GM12878 (cell line): ENCODE results near the gene CANX.
A peak's percentile ranks its signal among the peaks of the same experiment; 100 is the strongest.

Experiments
- BHLHE40 ChIP-seq, 2 experiments: fragments of 450-650 bp in 1 of 2; IDR thresholded peaks; 2 replicates each; pipeline ENCODE4 v1.6.1; 2011 to 2017; ENCODE audit warnings: low read depth in 2 of 2, borderline replicate concordance in 1 of 2, improper control_type of control experiment in 1 of 2, low read length in 1 of 2, mild to moderate bottlenecking in 1 of 2
- RFX5 ChIP-seq: IDR thresholded peaks from 2 replicates; pipeline ENCODE4 v1.6.1; 2011; ENCODE audit warnings: low read depth, low read length, improper control_type of control experiment
- SRF ChIP-seq, 2 experiments: IDR thresholded peaks; 2 replicates each; pipeline ENCODE4 v1.6.1; 2011; ENCODE audit warnings: low read depth in 2 of 2, low read length in 2 of 2, mild to moderate bottlenecking in 1 of 2, moderate library complexity in 1 of 2
- USF2 ChIP-seq: IDR thresholded peaks from 2 replicates; pipeline ENCODE4 v1.6.1; 2011; ENCODE audit warnings: low read depth, low read length, improper control_type of control experiment, borderline replicate concordance
- WRNIP1 ChIP-seq: IDR thresholded peaks from 2 replicates; pipeline ENCODE4 v1.6.1; 2011; ENCODE audit warnings: low read depth, low read length, improper control_type of control experiment, borderline replicate concordance

- TF ChIP-seq RFX5 (0 out of 2 replicates have a peak, but pooled peaks have one; percentile 54), USF2 (no peak), BHLHE40 (IDR thresholded peaks at IDR 0.05; ENCODE audit: borderline replicate concordance in 1 of 2, low read depth in 2 of 2, low read length in 1 of 2) (no peak), WRNIP1 (no peak), SRF (IDR thresholded peaks at IDR 0.05; ENCODE audit: low read depth in 2 of 2, low read length in 2 of 2) (no peak)
These were observed 503 bp upstream of the CANX start for GRCh38 chr5:179697993-179698934.
